Keratinocyte (primary cell): ENCODE measurements around the gene TOR4A. TPM values are rescaled to one million over a fixed set of nuclear protein-coding genes. Genes with fewer than 3 reads are reported as not detected.

Experiments
- DNase-seq: peaks from one replicate; pipeline ENCODE4 v3.0.0-alpha.2; 2011; ENCODE audit warnings: low read depth, missing footprints, low spot score
- FAIRE-seq: peaks from 2 replicates; lab custom pipeline; 2011; peaks lifted over from hg19 to GRCh38; lab: Jason Lieb, UNC
- H2AFZ ChIP-seq: 2 replicates; pipeline ENCODE4 v1.6.0; 2012; ENCODE audit warnings: low read length, control low read depth, inconsistent platforms; ENCODE audit not compliant: control insufficient read depth
- H3K27ac ChIP-seq: 2 replicates; pipeline ENCODE4 v1.5.1; 2011; ENCODE audit warnings: low read length; ENCODE audit not compliant: control insufficient read depth, insufficient read depth
- H3K27me3 ChIP-seq: 3 replicates; pipeline ENCODE4 v1.6.0; 2011; ENCODE audit warnings: low read length; ENCODE audit not compliant: control insufficient read depth, insufficient read depth; ENCODE audit errors: extremely low read depth
- H3K36me3 ChIP-seq, 2 experiments: 2 replicates in 1 of 2; 3 replicates in 1 of 2; pipeline ENCODE4 v1.5.1; 2011; ENCODE audit warnings: low read length in 2 of 2, mild to moderate bottlenecking in 1 of 2; ENCODE audit not compliant: control insufficient read depth in 2 of 2, insufficient read depth in 2 of 2; ENCODE audit errors: extremely low read depth in 1 of 2
- H3K4me1 ChIP-seq: 3 replicates; pipeline ENCODE4 v1.5.1; 2011; ENCODE audit warnings: low read length; ENCODE audit not compliant: control insufficient read depth, insufficient read depth; ENCODE audit errors: extremely low read depth
- H3K4me2 ChIP-seq: 3 replicates; pipeline ENCODE4 v1.6.0; 2011; ENCODE audit warnings: low read depth, low read length; ENCODE audit not compliant: control insufficient read depth, insufficient read depth; ENCODE audit errors: extremely low read depth
- H3K4me3 ChIP-seq, 3 experiments: fragments of 200-600 bp in 1 of 3; sonication (generic) in 1 of 3; 2 replicates in 2 of 3; 3 replicates in 1 of 3; pipeline ENCODE4 v1.5.1; 2011 to 2016; ENCODE audit warnings: low read length in 3 of 3, mild to moderate bottlenecking in 3 of 3, control low read depth in 2 of 3, inconsistent platforms in 1 of 3, low read depth in 1 of 3, mixed read lengths in 1 of 3, mixed run types in 1 of 3, moderate library complexity in 1 of 3; ENCODE audit not compliant: control insufficient read depth in 2 of 3, insufficient read depth in 2 of 3; ENCODE audit errors: extremely low read depth in 1 of 3
- H3K79me2 ChIP-seq: 2 replicates; pipeline ENCODE4 v1.6.0; 2012; ENCODE audit warnings: low read length; ENCODE audit not compliant: control insufficient read depth, insufficient read depth
- H3K9ac ChIP-seq: 3 replicates; pipeline ENCODE4 v1.6.0; 2011; ENCODE audit warnings: low read length; ENCODE audit not compliant: control insufficient read depth, insufficient read depth; ENCODE audit errors: extremely low read depth
- H3K9me1 ChIP-seq: 3 replicates; pipeline ENCODE4 v1.6.0; 2011; ENCODE audit warnings: low read length; ENCODE audit not compliant: control insufficient read depth, insufficient read depth; ENCODE audit errors: extremely low read depth
- H3K9me3 ChIP-seq: 2 replicates; pipeline ENCODE4 v1.5.1; 2012; ENCODE audit warnings: low read depth, low read length; ENCODE audit not compliant: control insufficient read depth
- H4K20me1 ChIP-seq: 3 replicates; pipeline ENCODE4 v1.6.0; 2011; ENCODE audit warnings: low read length; ENCODE audit not compliant: control insufficient read depth, insufficient read depth; ENCODE audit errors: extremely low read depth
- EZH2 ChIP-seq: IDR thresholded peaks from one replicate; pipeline ENCODE4 v1.6.1; 2012; ENCODE audit warnings: inconsistent platforms, mild to moderate bottlenecking, low read length, moderate library complexity
- dilution Hi-C: fragments of 300-500 bp; cut with MboI; formaldehyde crosslinking; loops from one replicate; pipeline ENCODE4 v1.7.0; 2020; ENCODE audit warnings: low sequenced_read_pairs; ENCODE audit not compliant: extremely low pct_ligation_motif_present
- polyA plus RNA-seq, 5 experiments: library from polyadenylated mRNA; depleted of rRNA in 3 of 5; stranded (reverse) in 3 of 5; stranded (forward) in 1 of 5; unstranded in 1 of 5; fragments of >200 nt; gene quantifications; 1 replicate in 1 of 5; 2 replicates in 3 of 5; 3 replicates in 1 of 5; pipeline versions ENCODE4 v1.2.1 to v1.2.3, GENCODE V29; 2011 to 2012; ENCODE audit warnings: missing spikeins in 2 of 5, low read depth in 1 of 5, low replicate concordance in 1 of 5
- TF ChIP-seq, protein P1 (sequence below), 3 experiments: IDR thresholded peaks in 1 of 3; conservative IDR thresholded peaks in 1 of 3; optimal IDR thresholded peaks in 1 of 3; 2 replicates in 2 of 3; 3 replicates in 1 of 3; pipeline versions ENCODE3 to v1.5.1; 2011; ENCODE audit warnings: low read length in 3 of 3, mild to moderate bottlenecking in 3 of 3, moderate library complexity in 2 of 3, control low read depth in 1 of 3, inconsistent platforms in 1 of 3; ENCODE audit not compliant: insufficient read depth in 2 of 3; ENCODE audit errors: extremely low read depth in 1 of 3

Gene TOR4A
- polyA plus RNA-seq, 1 donor (not counting 4 experiments of a cell fraction or from before 2014, with no cell fraction given) = 5.8 TPM

DNA sequence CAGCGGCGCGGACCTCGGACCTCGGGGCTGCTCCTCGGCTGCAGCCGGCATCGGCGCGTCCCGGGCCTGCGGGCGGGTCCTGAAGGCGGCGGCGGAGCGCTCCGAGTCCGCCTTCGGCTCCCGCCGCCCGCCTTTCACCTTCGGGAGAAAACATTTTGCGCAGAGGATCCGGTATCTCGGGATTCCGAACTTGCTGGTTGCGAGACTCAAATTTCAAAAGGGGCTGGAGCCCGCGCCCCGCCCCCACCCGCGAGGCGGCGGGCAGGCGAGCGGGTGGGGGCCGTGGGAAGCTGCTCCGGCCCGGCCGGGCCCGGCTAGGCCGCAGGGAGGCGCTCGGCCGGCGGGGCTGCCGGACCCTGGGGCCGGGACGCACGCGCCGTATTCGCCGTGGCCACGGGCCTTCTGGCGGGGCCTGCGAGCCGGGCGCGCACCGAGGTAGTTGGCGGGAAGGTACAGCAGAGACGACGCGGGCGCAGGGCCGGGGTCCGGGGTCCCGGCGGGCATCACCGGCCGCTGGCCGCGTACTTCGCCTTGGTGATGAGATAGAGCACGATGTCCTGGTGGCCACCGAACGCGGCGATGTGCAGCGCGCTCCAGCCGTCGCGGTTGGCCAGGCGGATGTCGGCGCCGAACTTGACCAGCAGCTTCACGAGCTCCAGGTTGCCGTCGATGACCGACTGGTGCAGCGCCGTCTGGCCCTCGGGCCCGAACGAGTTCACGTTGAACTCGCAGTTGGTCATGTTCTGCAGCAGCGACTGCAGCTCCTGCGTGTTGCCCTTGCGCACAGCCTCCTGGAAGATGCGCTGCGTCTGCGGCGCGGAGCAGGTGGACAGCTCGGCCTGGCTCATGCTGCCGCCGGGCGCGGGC lies 23.8 kb downstream of the TOR4A start:
- FAIRE-seq (no peak), DNase-seq (no peak)
- no peaks in the 10 kb centered on the region for H3K36me3 ChIP-seq
- H3K27ac ChIP-seq = no peak overlapping the region
- peak overlapping the region; percentile 76 for H3K4me2 ChIP-seq
- H3K9ac ChIP-seq = peak overlapping the region; percentile 41
- TF ChIP-seq EZH2 = peak; percentile 71
- TF ChIP-seq, protein P1, sequence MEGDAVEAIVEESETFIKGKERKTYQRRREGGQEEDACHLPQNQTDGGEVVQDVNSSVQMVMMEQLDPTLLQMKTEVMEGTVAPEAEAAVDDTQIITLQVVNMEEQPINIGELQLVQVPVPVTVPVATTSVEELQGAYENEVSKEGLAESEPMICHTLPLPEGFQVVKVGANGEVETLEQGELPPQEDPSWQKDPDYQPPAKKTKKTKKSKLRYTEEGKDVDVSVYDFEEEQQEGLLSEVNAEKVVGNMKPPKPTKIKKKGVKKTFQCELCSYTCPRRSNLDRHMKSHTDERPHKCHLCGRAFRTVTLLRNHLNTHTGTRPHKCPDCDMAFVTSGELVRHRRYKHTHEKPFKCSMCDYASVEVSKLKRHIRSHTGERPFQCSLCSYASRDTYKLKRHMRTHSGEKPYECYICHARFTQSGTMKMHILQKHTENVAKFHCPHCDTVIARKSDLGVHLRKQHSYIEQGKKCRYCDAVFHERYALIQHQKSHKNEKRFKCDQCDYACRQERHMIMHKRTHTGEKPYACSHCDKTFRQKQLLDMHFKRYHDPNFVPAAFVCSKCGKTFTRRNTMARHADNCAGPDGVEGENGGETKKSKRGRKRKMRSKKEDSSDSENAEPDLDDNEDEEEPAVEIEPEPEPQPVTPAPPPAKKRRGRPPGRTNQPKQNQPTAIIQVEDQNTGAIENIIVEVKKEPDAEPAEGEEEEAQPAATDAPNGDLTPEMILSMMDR (optimal IDR thresholded peaks at IDR 0.05 in 1 of 3, IDR thresholded peaks at IDR 0.05 in 1 of 3, conservative IDR thresholded peaks at IDR 0.05 in 1 of 3; ENCODE audit: extremely low read depth in 1 of 3, insufficient read depth in 2 of 3, low read length in 3 of 3) = peak in 1 of 3 experiments; percentile 20
- H3K4me3 ChIP-seq = peak overlapping the region; percentile 21 to 70 (median 59)
- dilution Hi-C loops = no loop called here
- no peak overlapping the region for H2AFZ ChIP-seq
- no peaks in the 10 kb centered on the region for H4K20me1 ChIP-seq
- H3K79me2 ChIP-seq = no peaks in the 10 kb centered on the region
- H3K27me3 ChIP-seq = peaks cover 13% of the 10 kb centered on the region
- H3K9me3 ChIP-seq = no peaks in the 10 kb centered on the region
- H3K4me1 ChIP-seq = peaks cover 23% of the 10 kb centered on the region
- H3K9me1 ChIP-seq = no peaks in the 10 kb centered on the region

DNA sequence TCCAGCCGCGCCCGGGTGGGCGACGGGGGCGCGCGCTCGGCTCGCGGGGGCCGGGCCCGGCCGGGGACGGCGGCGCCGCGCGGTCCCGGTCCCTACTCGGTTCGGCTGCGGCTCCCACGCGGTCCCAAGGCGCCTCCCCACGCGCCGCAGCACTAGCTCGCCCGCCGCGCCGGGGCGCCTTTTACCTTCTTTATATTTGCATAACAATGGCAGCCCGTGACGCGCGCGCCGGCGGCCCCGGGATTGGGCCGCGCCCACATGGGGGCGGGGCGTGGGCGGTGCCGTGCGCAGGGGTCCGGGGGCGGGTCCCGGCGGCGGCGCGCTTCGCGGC lies 24.6 kb downstream of the TOR4A start, which contains the start of gene NRARP:
Gene NRARP, minus strand, starts transcription at position 154 of the 331 bp plus-strand sequence. CDS start 343 bp downstream, outside the sequence.
- Histone ChIP-seq H3K36me3 (no peaks in the 10 kb centered on the region), H3K4me1 (peaks cover 23% of the 10 kb centered on the region), H4K20me1 (no peaks in the 10 kb centered on the region), H3K27me3 (peaks cover 14% of the 10 kb centered on the region), H3K9ac (peak within 1 kb of the TSS; percentile 83), H3K9me3 (no peaks in the 10 kb centered on the region), H2AFZ (peak within 1 kb of the TSS; percentile 56), H3K4me3 (peak within 1 kb of the TSS; percentile 35 to 70 (median 59)), H3K79me2 (no peaks in the 10 kb centered on the region), H3K4me2 (peak within 1 kb of the TSS; percentile 89), H3K9me1 (no peaks in the 10 kb centered on the region), H3K27ac (peak within 1 kb of the TSS; percentile 56)
- dilution Hi-C loops = no loop called here
- FAIRE-seq (no peak), DNase-seq (no peak)
- TF ChIP-seq EZH2 = no peak
- TF ChIP-seq, protein P1 (optimal IDR thresholded peaks at IDR 0.05 in 1 of 3, IDR thresholded peaks at IDR 0.05 in 1 of 3, conservative IDR thresholded peaks at IDR 0.05 in 1 of 3; ENCODE audit: extremely low read depth in 1 of 3, insufficient read depth in 2 of 3, low read length in 3 of 3) = no peak
